NCI-H2029 treated with DMSO at 0.1 percent for 48 hours (cell line): ENCODE measurements around the gene LUC7L2.
"Not testable (repeated sequence)": the region's sequence is repeated elsewhere in the genome, so short reads cannot be mapped to it uniquely, and the experiment has no call there.

Source experiments
- DNase-seq: peaks from one replicate; lab custom pipeline; 2025; lab: John Stamatoyannopoulos, UW

LUC7L2 gene

GRCh38 chr7:139446051-139446890, 86.6 kb downstream of the LUC7L2 start:
- DNase-seq, result no peak

GRCh38 chr7:139450851-139451250, 91.2 kb downstream of the LUC7L2 start:
- no peak for DNase-seq

GRCh38 chr7:139451638-139452037, 91.9 kb downstream of the LUC7L2 start:
- no peak for DNase-seq

GRCh38 chr7:139452958-139453672, 93.4 kb downstream of the LUC7L2 start:
- DNase-seq, result no peak

GRCh38 chr7:139453673-139454321, 94.1 kb downstream of the LUC7L2 start:
- DNase-seq, result no peak

- no peak for DNase-seq
These were observed 96.1 kb downstream of the LUC7L2 start for GRCh38 chr7:139455789-139456188.

GRCh38 chr7:139456511-139456910, 96.8 kb downstream of the LUC7L2 start:
- DNase-seq, result no peak

- no peak for DNase-seq
These were observed 97.7 kb downstream of the LUC7L2 start for GRCh38 chr7:139457153-139457946.

- DNase-seq, result not testable (repeated sequence)
These were observed 103.7 kb downstream of the LUC7L2 start for GRCh38 chr7:139463421-139463820.

- DNase-seq, result not testable (repeated sequence)
These were observed 104.8 kb downstream of the LUC7L2 start for GRCh38 chr7:139464511-139464910.

GRCh38 chr7:139465072-139465471, 105.4 kb downstream of the LUC7L2 start:
- DNase-seq, result not testable (repeated sequence)

- DNase-seq, result not testable (repeated sequence)
These were observed 108.0 kb downstream of the LUC7L2 start for GRCh38 chr7:139467729-139468128.

- not testable (repeated sequence) for DNase-seq
These were observed 108.6 kb downstream of the LUC7L2 start for GRCh38 chr7:139468281-139468680.

- no peak for DNase-seq
These were observed 112.2 kb downstream of the LUC7L2 start for GRCh38 chr7:139471740-139472353.
